Activated naive CD4-positive, alpha-beta T cell treated with anti-CD3 and anti-CD28 coated beads for 36 hours (primary cell): ENCODE data around the gene PRKRIP1. TPM values are rescaled to one million over a fixed set of nuclear protein-coding genes. Genes with fewer than 3 reads are reported as not detected.
"Not testable (repeated sequence)": the region's sequence is repeated elsewhere in the genome, so short reads cannot be mapped to it uniquely, and the experiment has no call there.

Experiments used
- CTCF ChIA-PET: fragments of 350-600 bp; sonication (Branson Sonifier 250); formaldehyde crosslinking; loops from one replicate; lab custom pipeline; 2021; ENCODE audit warnings: antibody characterized with exemption; lab: Charles Lee
- DNase-seq: peaks from one replicate; pipeline ENCODE4 v3.0.0-alpha.2; 2020
- H3K27ac Mint-ChIP-seq: one replicate; pipeline ENCODE4 v1.8.0; 2021; ENCODE audit warnings: mild to moderate bottlenecking, mixed read lengths
- H3K27me3 Mint-ChIP-seq: one replicate; pipeline ENCODE4 v1.8.0; 2021; ENCODE audit warnings: low read depth, mixed read lengths
- H3K36me3 Mint-ChIP-seq: one replicate; pipeline ENCODE4 v1.8.0; 2021; ENCODE audit warnings: low read depth, mixed read lengths
- H3K4me1 Mint-ChIP-seq: one replicate; pipeline ENCODE4 v1.8.0; 2021; ENCODE audit warnings: low read depth, mixed read lengths
- H3K4me3 Mint-ChIP-seq: one replicate; pipeline ENCODE4 v1.8.0; 2021; ENCODE audit warnings: mild to moderate bottlenecking, moderate library complexity, mixed read lengths
- H3K9me3 Mint-ChIP-seq: one replicate; pipeline ENCODE4 v1.8.0; 2021; ENCODE audit warnings: mixed read lengths
- intact Hi-C: fragments of 100-400 bp; cut with micrococcal nuclease; formaldehyde crosslinking; loops from one replicate; pipeline ENCODE4 v1.15.1; 2023
- total RNA-seq, 2 experiments: library from RNA; stranded (reverse); gene quantifications; one replicate each; pipeline ENCODE4 v1.2.3, GENCODE V29; 2021

PRKRIP1 gene
- total RNA-seq, 2 experiments from 2014 or later, result 17.8 to 18.5 TPM

- no peak overlapping the region for H3K4me3 Mint-ChIP-seq
- CTCF ChIA-PET, result interaction anchor here (3.9 kb wide), 1 partner anchor 7 kb away, joined by 11 read pairs; no protein-coding TSS in a partner anchor
- intact Hi-C loops, result no loop called here
- H3K36me3 Mint-ChIP-seq, result peaks cover 46% of the 10 kb centered on the region
- no peak for DNase-seq
- H3K27me3 Mint-ChIP-seq, result no peaks in the 10 kb centered on the region
- peaks cover 8% of the 10 kb centered on the region for H3K4me1 Mint-ChIP-seq
- H3K27ac Mint-ChIP-seq, result no peak overlapping the region
- H3K9me3 Mint-ChIP-seq, result peaks cover 5% of the 10 kb centered on the region
These were observed 11.7 kb downstream of the PRKRIP1 start for GRCh38 chr7:102407910-102408309.

DNA sequence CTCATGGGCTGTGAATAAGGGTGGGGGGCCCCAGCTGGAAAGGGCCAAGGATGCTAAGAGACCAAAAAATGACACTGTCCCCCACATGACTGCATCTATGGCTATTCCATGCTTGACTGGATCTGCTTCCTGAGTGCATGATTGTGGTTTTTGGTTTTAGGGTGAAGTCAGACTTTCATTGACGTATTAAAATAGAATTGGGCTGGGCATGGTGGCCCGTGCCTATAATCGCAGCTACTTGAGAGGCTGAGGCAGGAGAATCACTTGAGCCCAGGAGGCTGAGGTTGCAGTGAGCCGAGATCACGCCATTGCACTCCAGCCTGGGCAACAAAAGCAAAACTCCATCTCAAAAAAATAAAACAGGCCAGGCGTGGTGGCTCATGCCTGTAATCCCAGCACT, 12.4 kb downstream of the PRKRIP1 start:
- peaks cover 49% of the 10 kb centered on the region for H3K36me3 Mint-ChIP-seq
- H3K4me3 Mint-ChIP-seq, intact Hi-C loops, H3K27ac Mint-ChIP-seq, DNase-seq, H3K4me1 Mint-ChIP-seq, H3K27me3 Mint-ChIP-seq, H3K9me3 Mint-ChIP-seq, CTCF ChIA-PET: not testable (repeated sequence)

DNA sequence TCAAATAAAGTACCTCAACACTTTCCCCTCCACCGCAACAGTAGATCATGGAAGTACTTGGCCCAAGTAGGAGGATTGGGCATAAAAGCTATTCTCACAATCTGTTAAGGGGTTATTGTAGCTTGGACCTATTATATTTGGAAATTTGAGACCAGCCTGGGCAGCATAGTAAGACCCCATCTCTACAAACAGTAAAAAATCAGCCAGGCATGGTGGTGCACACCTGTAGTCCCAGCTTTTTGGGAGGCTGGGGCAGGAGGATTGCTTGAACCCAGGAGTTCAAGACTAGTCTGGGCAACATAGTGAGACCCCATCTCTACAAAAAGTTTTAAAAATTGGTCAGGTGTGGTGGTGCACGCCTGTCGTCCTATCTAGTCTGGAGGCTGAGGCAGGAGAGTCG, 13.2 kb downstream of the PRKRIP1 start:
- no peak for DNase-seq
- H3K9me3 Mint-ChIP-seq, result peaks cover 5% of the 10 kb centered on the region
- no peaks in the 10 kb centered on the region for H3K27me3 Mint-ChIP-seq
- no peak overlapping the region for H3K4me3 Mint-ChIP-seq
- CTCF ChIA-PET, result interaction anchor here (1.5 to 2.3 kb wide), 3 partner anchors 31 to 58 kb away, joined by 4 to 6 read pairs (median 5); no protein-coding TSS in a partner anchor
- intact Hi-C loops, result no loop called here
- peaks cover 11% of the 10 kb centered on the region for H3K4me1 Mint-ChIP-seq
- H3K27ac Mint-ChIP-seq, result no peak overlapping the region
- H3K36me3 Mint-ChIP-seq, result peaks cover 47% of the 10 kb centered on the region

DNA sequence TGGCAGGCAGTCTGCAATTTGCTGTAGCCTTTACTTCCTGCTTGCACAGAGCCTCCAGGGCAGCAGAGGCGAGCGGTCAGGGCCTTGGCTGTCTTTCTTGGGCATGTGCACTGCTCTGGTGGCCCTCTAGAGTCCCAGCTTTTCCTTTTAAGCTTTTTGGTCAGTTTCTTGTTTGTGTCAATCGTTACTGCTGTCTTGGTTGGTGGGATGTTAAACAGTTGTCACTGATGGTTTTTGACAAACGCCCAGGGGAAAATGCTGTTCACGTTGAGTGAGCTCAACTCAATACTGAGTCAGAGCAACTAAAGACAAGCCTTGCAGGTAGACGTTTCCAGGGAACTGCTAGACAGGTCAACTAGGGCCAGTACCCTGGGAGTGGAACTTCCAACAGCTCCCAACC, 14.0 kb downstream of the PRKRIP1 start:
- Mint-ChIP-seq H3K4me3 (no peak overlapping the region), H3K27ac (peak overlapping the region; percentile 22), H3K9me3 (peaks cover 5% of the 10 kb centered on the region), H3K36me3 (peaks cover 51% of the 10 kb centered on the region), H3K27me3 (no peaks in the 10 kb centered on the region), H3K4me1 (peaks cover 16% of the 10 kb centered on the region)
- intact Hi-C loops, result no loop called here
- CTCF ChIA-PET, result interaction anchor here (1.2 to 2.3 kb wide), 4 partner anchors 30 to 129 kb away, joined by 3 to 6 read pairs (median 4); no protein-coding TSS in a partner anchor
- DNase-seq, result no peak

- Mint-ChIP-seq H3K4me3 (no peak overlapping the region), H3K27ac (no peak overlapping the region), H3K36me3 (peaks cover 56% of the 10 kb centered on the region), H3K27me3 (no peaks in the 10 kb centered on the region), H3K4me1 (peaks cover 24% of the 10 kb centered on the region), H3K9me3 (peaks cover 5% of the 10 kb centered on the region)
- intact Hi-C loops, result no loop called here
- no peak for DNase-seq
- CTCF ChIA-PET, result interaction anchor here (1.2 to 2.3 kb wide), 3 partner anchors 29 to 130 kb away, joined by 3 to 9 read pairs (median 6); no protein-coding TSS in a partner anchor
These were observed 14.8 kb downstream of the PRKRIP1 start for GRCh38 chr7:102410918-102411317.

DNA sequence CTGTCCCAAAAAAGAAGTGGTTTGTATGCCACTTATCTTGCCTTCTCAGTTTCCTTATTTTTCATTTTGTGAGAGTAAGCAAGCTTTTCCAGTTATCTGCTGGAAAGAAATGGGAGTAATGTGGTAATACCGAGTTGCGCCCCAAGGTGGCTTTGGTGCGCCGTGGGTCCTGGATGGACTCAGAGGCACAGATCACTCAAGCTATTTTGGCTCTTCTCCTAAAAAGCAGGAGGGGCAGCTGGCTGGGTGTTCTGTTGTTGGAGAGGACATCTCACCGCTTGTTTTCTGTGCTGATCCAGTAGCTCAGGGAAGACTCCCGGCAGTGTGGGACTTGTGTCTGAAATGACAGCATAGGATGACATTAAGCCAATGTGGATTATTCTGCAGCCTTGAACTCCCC, 16.4 kb downstream of the PRKRIP1 start:
- Mint-ChIP-seq H3K9me3 (peaks cover 5% of the 10 kb centered on the region), H3K4me1 (peaks cover 40% of the 10 kb centered on the region), H3K27ac (no peak overlapping the region), H3K36me3 (peaks cover 60% of the 10 kb centered on the region), H3K4me3 (no peak overlapping the region), H3K27me3 (no peaks in the 10 kb centered on the region)
- CTCF ChIA-PET, result interaction anchor here (0.8 to 2.2 kb wide), 19 partner anchors 8 to 56 kb away, joined by 3 to 17 read pairs (median 5); partner anchors contain the start of gene ORAI2
- intact Hi-C loops, result loop anchor here (1.0 kb wide), 2 partner anchors 38 to 53 kb away; no protein-coding TSS in a partner anchor
- DNase-seq, result peak; percentile 65

DNA sequence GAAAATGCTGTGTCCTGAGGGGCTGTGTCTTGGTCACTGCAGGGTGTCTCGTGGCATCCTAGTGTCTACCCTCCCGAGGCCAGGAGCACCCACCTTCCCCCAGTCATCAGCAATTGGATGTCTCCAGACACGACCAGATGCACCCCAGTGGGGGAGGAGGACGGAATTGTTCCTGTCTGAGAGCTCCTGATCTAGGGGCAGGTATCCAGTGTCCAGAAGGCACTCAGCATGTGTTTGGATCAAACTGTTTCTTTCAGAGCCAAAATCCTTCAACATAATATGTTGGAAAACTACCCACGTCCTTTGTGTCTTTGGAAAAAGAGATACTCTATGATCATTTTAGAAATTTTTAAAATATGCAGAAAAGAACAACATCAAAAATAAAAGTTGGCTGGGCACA, 16.9 kb downstream of the PRKRIP1 start:
- H3K9me3 Mint-ChIP-seq, result peaks cover 5% of the 10 kb centered on the region
- DNase-seq, result no peak
- peaks cover 44% of the 10 kb centered on the region for H3K4me1 Mint-ChIP-seq
- H3K27ac Mint-ChIP-seq, result no peak overlapping the region
- H3K36me3 Mint-ChIP-seq, result peaks cover 60% of the 10 kb centered on the region
- H3K27me3 Mint-ChIP-seq, result no peaks in the 10 kb centered on the region
- CTCF ChIA-PET, result interaction anchor here (0.8 to 2.2 kb wide), 17 partner anchors 9 to 56 kb away, joined by 3 to 17 read pairs (median 5); partner anchors contain the start of gene ORAI2
- intact Hi-C loops, result no loop called here
- H3K4me3 Mint-ChIP-seq, result no peak overlapping the region

- CTCF ChIA-PET, result interaction anchor here (0.7 to 2.9 kb wide), 11 partner anchors 13 to 54 kb away, joined by 3 to 25 read pairs (median 5); partner anchors contain the start of gene ORAI2
- no peak overlapping the region for H3K4me3 Mint-ChIP-seq
- H3K4me1 Mint-ChIP-seq, result peaks cover 48% of the 10 kb centered on the region
- intact Hi-C loops, result no loop called here
- H3K27ac Mint-ChIP-seq, result no peak overlapping the region
- peaks cover 5% of the 10 kb centered on the region for H3K9me3 Mint-ChIP-seq
- no peaks in the 10 kb centered on the region for H3K27me3 Mint-ChIP-seq
- H3K36me3 Mint-ChIP-seq, result peaks cover 59% of the 10 kb centered on the region
- no peak for DNase-seq
These were observed 17.4 kb downstream of the PRKRIP1 start for GRCh38 chr7:102413611-102414010.

DNA sequence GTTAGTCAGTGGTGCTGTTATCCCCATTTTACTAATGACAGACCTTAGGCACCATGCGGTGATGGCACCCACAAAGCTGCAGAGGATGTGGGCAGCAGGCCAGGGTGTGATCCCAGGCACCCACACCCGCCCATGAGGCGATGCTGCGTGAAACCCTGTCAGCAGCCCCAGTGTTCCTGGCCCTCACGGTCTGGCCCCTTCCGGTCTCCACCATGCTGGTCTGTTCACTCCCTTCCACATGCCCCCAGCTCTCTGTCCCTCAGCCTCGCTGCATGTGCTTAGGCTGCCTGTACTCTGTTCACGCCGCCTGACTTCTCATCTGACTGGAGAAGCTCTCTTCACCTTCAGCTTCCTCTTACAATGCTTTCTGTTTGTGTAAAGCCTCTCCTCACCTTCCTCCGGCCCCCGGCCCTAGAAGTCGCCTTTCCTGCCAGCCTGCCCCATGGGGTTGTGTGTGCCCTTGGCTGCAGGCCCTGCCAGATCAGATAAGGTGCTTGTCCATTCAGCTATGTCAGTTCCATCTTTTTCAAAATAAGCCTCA, 19.6 kb downstream of the PRKRIP1 start:
- intact Hi-C loops, result loop anchor here (1.0 kb wide), 2 partner anchors 11 to 16 kb away; no protein-coding TSS in a partner anchor
- no peaks in the 10 kb centered on the region for H3K9me3 Mint-ChIP-seq
- H3K27me3 Mint-ChIP-seq, result no peaks in the 10 kb centered on the region
- H3K4me3 Mint-ChIP-seq, result peak overlapping the region; percentile 58
- H3K27ac Mint-ChIP-seq, result peak overlapping the region; percentile 95
- DNase-seq, result peak; percentile 87
- CTCF ChIA-PET, result interaction anchor here (1.0 to 2.9 kb wide), 9 partner anchors 9 to 51 kb away, joined by 3 to 25 read pairs (median 5); no protein-coding TSS in a partner anchor
- peaks cover 47% of the 10 kb centered on the region for H3K36me3 Mint-ChIP-seq
- H3K4me1 Mint-ChIP-seq, result peaks cover 65% of the 10 kb centered on the region

DNA sequence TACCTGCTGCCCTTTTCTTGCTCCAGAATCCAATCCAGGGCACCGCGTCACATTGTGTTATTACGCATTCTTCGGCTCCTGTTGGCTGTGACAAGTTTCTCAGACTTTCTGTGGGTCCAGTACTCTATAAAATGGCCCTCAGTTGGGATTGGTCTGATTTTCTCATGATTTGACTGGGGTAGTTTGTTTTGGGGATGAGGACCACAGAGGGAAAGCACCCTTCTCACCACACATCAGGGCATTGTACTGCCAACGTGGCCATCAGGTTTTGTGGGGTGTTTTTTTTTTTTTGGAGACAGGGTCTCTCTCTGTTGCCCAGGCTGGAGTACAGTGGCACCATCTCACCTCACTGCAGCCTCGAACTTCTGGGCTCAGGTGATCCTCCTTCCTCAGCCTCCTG, 20.2 kb downstream of the PRKRIP1 start:
- intact Hi-C loops, result no loop called here
- Mint-ChIP-seq H3K4me1 (peaks cover 68% of the 10 kb centered on the region), H3K4me3 (peak overlapping the region; percentile 58), H3K9me3 (no peaks in the 10 kb centered on the region), H3K36me3 (peaks cover 47% of the 10 kb centered on the region), H3K27ac (peak overlapping the region; percentile 95), H3K27me3 (no peaks in the 10 kb centered on the region)
- CTCF ChIA-PET, result interaction anchor here (1.1 to 2.9 kb wide), 8 partner anchors 9 to 50 kb away, joined by 3 to 25 read pairs (median 6); no protein-coding TSS in a partner anchor
- no peak for DNase-seq

GRCh38 chr7:102417105-102417504, 20.9 kb downstream of the PRKRIP1 start:
- intact Hi-C loops, result no loop called here
- no peaks in the 10 kb centered on the region for H3K27me3 Mint-ChIP-seq
- H3K4me3 Mint-ChIP-seq, result no peak overlapping the region
- CTCF ChIA-PET, result interaction anchor here (0.6 to 1.2 kb wide), 4 partner anchors 9 to 1247 kb away, joined by 3 to 4 read pairs (median 3); no protein-coding TSS in a partner anchor
- H3K4me1 Mint-ChIP-seq, result peaks cover 72% of the 10 kb centered on the region
- H3K36me3 Mint-ChIP-seq, result peaks cover 42% of the 10 kb centered on the region
- no peaks in the 10 kb centered on the region for H3K9me3 Mint-ChIP-seq
- peak; percentile 33 for DNase-seq
- peak overlapping the region; percentile 95 for H3K27ac Mint-ChIP-seq

GRCh38 chr7:102418592-102418991, 22.4 kb downstream of the PRKRIP1 start:
- Mint-ChIP-seq H3K4me1 (peaks cover 67% of the 10 kb centered on the region), H3K27me3 (no peaks in the 10 kb centered on the region), H3K9me3 (no peaks in the 10 kb centered on the region), H3K27ac (peak overlapping the region; percentile 71), H3K36me3 (peaks cover 37% of the 10 kb centered on the region), H3K4me3 (no peak overlapping the region)
- CTCF ChIA-PET, result no interaction called here
- DNase-seq, result no peak
- intact Hi-C loops, result no loop called here
